Activated CD4-positive, CD25-positive, alpha-beta regulatory T cell treated with anti-CD3 and anti-CD28 coated beads, Interleukin-2, amount 50 U/mL, for 72 hours (primary cell): ENCODE results near the gene PTGR3.
A peak's percentile ranks its signal among the peaks of the same experiment; 100 is the strongest.

Source experiments
- DNase-seq: peaks from one replicate; pipeline ENCODE4 v3.0.0; 2021

PTGR3 gene

GRCh38 chr18:75209129-75209950 lies at the start of gene PTGR3:
TSS of gene PTGR3 (minus strand) at chr18:75209139. CDS start at chr18:75209058, 81 bp downstream.
- peak; percentile 72 for DNase-seq

GRCh38 chr18:75257605-75258004 lies 48.7 kb upstream of the PTGR3 start:
- DNase-seq, result no peak

- DNase-seq, result no peak
Measured at GRCh38 chr18:75256376-75256775, 47.4 kb upstream of the PTGR3 start.

GRCh38 chr18:75255094-75255493 lies 46.2 kb upstream of the PTGR3 start:
- no peak for DNase-seq

GRCh38 chr18:75253784-75254183 lies 44.8 kb upstream of the PTGR3 start:
- no peak for DNase-seq

- no peak for DNase-seq
Measured at GRCh38 chr18:75253043-75253442, 44.1 kb upstream of the PTGR3 start.

GRCh38 chr18:75252136-75252535 lies 43.2 kb upstream of the PTGR3 start:
- DNase-seq, result no peak

- DNase-seq, result no peak
Measured at GRCh38 chr18:75251466-75251865, 42.5 kb upstream of the PTGR3 start.

GRCh38 chr18:75250471-75250821 lies 41.5 kb upstream of the PTGR3 start:
- DNase-seq, result no peak

GRCh38 chr18:75249672-75250470 lies 40.9 kb upstream of the PTGR3 start:
- DNase-seq, result no peak

- DNase-seq, result no peak
Measured at GRCh38 chr18:75249175-75249518, 40.2 kb upstream of the PTGR3 start.

- no peak for DNase-seq
Measured at GRCh38 chr18:75248426-75249174, 39.7 kb upstream of the PTGR3 start.

GRCh38 chr18:75247611-75248421 lies 38.9 kb upstream of the PTGR3 start:
- DNase-seq, result no peak

- DNase-seq, result no peak
Measured at GRCh38 chr18:75246721-75247610, 38.0 kb upstream of the PTGR3 start.

- DNase-seq, result no peak
Measured at GRCh38 chr18:75244351-75245313, 35.7 kb upstream of the PTGR3 start.

GRCh38 chr18:75241705-75242104 lies 32.8 kb upstream of the PTGR3 start:
- no peak for DNase-seq

GRCh38 chr18:75240433-75240832 lies 31.5 kb upstream of the PTGR3 start:
- DNase-seq, result no peak

- DNase-seq, result no peak
Measured at GRCh38 chr18:75238786-75239185, 29.8 kb upstream of the PTGR3 start.

- no peak for DNase-seq
Measured at GRCh38 chr18:75238100-75238499, 29.2 kb upstream of the PTGR3 start.

GRCh38 chr18:75235896-75236295 lies 27.0 kb upstream of the PTGR3 start:
- DNase-seq, result no peak
